Retinal pigment epithelial cell (primary cell): ENCODE results near the gene METTL5.

ENCODE experiments used
- DNase-seq: peaks from one replicate; pipeline ENCODE4 v3.0.0-alpha.2; 2010; ENCODE audit warnings: low read depth
- H3K4me3 ChIP-seq: 2 replicates; pipeline ENCODE4 v1.5.1; 2011; ENCODE audit warnings: mild to moderate bottlenecking, low read length, control low read depth, moderate library complexity
- CTCF ChIP-seq: conservative IDR thresholded peaks from 2 replicates; pipeline ENCODE4 v1.5.1; 2011; ENCODE audit warnings: low read depth, low read length, control low read depth, inconsistent platforms

METTL5 gene

GRCh38 chr2:169808221-169808620 is 16.5 kb downstream of the METTL5 start:
- H3K4me3 ChIP-seq = no peak overlapping the region
- TF ChIP-seq CTCF = no peak
- no peak for DNase-seq

- no peak for DNase-seq
- TF ChIP-seq CTCF = no peak
- H3K4me3 ChIP-seq = no peak overlapping the region
These were observed 18.1 kb downstream of the METTL5 start for GRCh38 chr2:169806586-169806985.

GRCh38 chr2:169803480-169803879 is 21.2 kb downstream of the METTL5 start:
- no peak for DNase-seq
- H3K4me3 ChIP-seq = no peak overlapping the region
- TF ChIP-seq CTCF = no peak

- TF ChIP-seq CTCF = no peak
- DNase-seq = peak; percentile 62
- H3K4me3 ChIP-seq = peak within 1 kb of the TSS; percentile 72
These were observed 25.8 kb downstream of the METTL5 start, which contains the start of gene SSB for GRCh38 chr2:169798718-169799592. SSB (plus strand) TSS chr2:169798871; CDS start chr2:169800961, 2,090 bp downstream.

- no peak for TF ChIP-seq CTCF
- no peak for DNase-seq
These were observed 26.3 kb downstream of the METTL5 start for GRCh38 chr2:169798397-169798717.

GRCh38 chr2:169797601-169798000 is 27.1 kb downstream of the METTL5 start:
- DNase-seq = no peak
- no peak for TF ChIP-seq CTCF
- no peak overlapping the region for H3K4me3 ChIP-seq

More at GRCh38 chr2:169798397-169798717, 26.3 kb downstream of the METTL5 start:
- peak overlapping the region; percentile 72 for H3K4me3 ChIP-seq

- TF ChIP-seq CTCF = no peak
- DNase-seq = no peak
These were observed 28.3 kb downstream of the METTL5 start for GRCh38 chr2:169796441-169796840.

More at GRCh38 chr2:169796441-169796840, 28.3 kb downstream of the METTL5 start:
- H3K4me3 ChIP-seq = no peak overlapping the region
